Vagina (tissue), 2 donors: ENCODE measurements around the gene PCSK6.

Source experiments
- POLR2A ChIP-seq, 2 donors: fragments of 450-650 bp; IDR thresholded peaks; one replicate each; pipeline ENCODE4 v1.6.1; 2017; ENCODE audit warnings: antibody characterized with exemption in 2 of 2, mild to moderate bottlenecking in 2 of 2, moderate library complexity in 2 of 2
- TF ChIP-seq, protein P1 (sequence below), 3 experiments: fragments of 450-650 bp in 2 of 3; fragments of 200-600 bp in 1 of 3; sonication (generic) in 1 of 3; IDR thresholded peaks; one replicate each; pipeline ENCODE4 v1.5.1; 2017 to 2019; ENCODE audit warnings: antibody characterized with exemption in 3 of 3, mild to moderate bottlenecking in 2 of 3, moderate library complexity in 2 of 3

DNA sequence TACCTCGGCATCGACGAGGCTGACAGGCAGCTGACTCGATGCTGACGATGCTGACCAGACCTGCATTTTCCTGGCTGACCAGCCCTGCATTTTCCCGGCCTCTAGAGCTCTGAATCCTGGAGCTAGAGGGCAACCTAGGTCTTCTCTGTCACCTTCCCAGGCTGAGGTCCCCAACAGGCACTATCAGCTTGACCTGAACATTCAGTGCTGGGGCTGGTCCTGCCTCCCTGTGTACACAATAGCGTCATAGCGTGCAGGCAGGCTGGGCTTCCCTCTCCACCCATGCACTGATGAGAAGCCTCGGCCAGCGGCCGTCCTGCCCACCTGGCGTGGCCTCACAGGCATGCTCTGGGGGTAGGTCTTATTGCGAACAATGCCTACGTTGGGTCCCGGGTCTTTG, 132.2 kb downstream of the PCSK6 start:
- TF ChIP-seq, protein P1, sequence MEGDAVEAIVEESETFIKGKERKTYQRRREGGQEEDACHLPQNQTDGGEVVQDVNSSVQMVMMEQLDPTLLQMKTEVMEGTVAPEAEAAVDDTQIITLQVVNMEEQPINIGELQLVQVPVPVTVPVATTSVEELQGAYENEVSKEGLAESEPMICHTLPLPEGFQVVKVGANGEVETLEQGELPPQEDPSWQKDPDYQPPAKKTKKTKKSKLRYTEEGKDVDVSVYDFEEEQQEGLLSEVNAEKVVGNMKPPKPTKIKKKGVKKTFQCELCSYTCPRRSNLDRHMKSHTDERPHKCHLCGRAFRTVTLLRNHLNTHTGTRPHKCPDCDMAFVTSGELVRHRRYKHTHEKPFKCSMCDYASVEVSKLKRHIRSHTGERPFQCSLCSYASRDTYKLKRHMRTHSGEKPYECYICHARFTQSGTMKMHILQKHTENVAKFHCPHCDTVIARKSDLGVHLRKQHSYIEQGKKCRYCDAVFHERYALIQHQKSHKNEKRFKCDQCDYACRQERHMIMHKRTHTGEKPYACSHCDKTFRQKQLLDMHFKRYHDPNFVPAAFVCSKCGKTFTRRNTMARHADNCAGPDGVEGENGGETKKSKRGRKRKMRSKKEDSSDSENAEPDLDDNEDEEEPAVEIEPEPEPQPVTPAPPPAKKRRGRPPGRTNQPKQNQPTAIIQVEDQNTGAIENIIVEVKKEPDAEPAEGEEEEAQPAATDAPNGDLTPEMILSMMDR (IDR thresholded peaks at IDR 0.05), result no peak
- TF ChIP-seq POLR2A (IDR thresholded peaks at IDR 0.05), result no peak
